RWPE1 (cell line): ENCODE measurements around the gene RFT1.

Experiments used
- CTCF ChIA-PET: fragments of 350-600 bp; sonication (Branson Sonifier 250); formaldehyde crosslinking; extraction: SDS; loops from one replicate; lab custom pipeline; 2021; lab: Yijun Ruan, JAX
- POLR2A ChIA-PET: fragments of 400-600 bp; formaldehyde crosslinking; extraction: SDS; loops from one replicate; lab custom pipeline; 2020; ENCODE audit warnings: antibody characterized with exemption; ENCODE audit not compliant: low non-redundant PET; lab: Yijun Ruan, JAX
- DNase-seq: peaks from one replicate; pipeline ENCODE4 v3.0.0; 2012; ENCODE audit warnings: low spot score
- H3K27ac ChIP-seq: fragments of 450-650 bp; 2 replicates; pipeline ENCODE4 v1.5.1; 2017
- TF ChIP-seq, protein P1 (sequence below): fragments of 450-650 bp; conservative IDR thresholded peaks from 2 replicates; pipeline ENCODE4 v1.5.1; 2017; ENCODE audit warnings: low read depth, mild to moderate bottlenecking

RFT1 gene

DNA sequence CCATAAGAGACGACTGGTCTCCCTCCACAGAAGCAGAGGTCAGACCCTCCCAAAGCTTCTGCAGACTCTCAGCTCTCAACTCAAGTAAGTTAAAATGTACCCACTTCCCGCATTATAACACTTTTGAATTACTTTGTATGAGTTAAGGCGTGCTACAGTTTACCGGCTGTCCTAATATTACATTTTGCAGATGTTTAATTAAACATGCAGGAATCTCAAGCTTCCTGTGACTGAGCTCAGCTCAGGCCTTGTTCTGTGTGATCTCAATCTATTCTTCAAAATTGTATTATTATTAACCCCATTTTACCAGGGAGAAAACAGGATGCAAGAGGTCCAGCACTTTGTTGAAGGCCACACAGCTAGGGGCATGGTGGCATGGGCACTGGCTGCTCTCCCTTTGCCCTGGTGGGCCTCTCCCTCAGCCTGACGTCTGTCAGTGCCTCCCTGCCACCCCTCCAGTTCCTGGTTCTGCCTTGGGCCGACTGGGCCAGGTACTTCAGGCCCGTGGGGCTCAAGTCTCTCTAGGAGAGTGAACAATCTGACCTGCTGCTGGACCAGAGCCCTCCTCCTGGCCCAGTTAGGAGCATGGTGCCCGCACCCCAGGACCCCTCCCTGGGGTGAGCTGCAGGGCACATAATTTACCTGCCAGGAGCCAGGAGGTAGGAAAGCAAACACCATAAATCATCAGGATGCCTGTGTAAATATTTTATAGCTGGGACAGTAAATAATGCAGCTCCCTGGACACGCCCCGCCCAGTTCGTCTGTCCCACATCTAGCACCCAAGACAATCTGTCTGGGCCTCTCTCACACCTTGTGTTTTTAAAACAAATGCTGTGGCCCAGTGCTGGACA is 14.9 kb upstream of the RFT1 start:
- ChIA-PET CTCF (interaction anchor here (0.5 kb wide), 1 partner anchor 471 kb away, joined by 8 read pairs; no protein-coding TSS in a partner anchor), POLR2A (no interaction called here)
- DNase-seq = no peak
- TF ChIP-seq, protein P1, sequence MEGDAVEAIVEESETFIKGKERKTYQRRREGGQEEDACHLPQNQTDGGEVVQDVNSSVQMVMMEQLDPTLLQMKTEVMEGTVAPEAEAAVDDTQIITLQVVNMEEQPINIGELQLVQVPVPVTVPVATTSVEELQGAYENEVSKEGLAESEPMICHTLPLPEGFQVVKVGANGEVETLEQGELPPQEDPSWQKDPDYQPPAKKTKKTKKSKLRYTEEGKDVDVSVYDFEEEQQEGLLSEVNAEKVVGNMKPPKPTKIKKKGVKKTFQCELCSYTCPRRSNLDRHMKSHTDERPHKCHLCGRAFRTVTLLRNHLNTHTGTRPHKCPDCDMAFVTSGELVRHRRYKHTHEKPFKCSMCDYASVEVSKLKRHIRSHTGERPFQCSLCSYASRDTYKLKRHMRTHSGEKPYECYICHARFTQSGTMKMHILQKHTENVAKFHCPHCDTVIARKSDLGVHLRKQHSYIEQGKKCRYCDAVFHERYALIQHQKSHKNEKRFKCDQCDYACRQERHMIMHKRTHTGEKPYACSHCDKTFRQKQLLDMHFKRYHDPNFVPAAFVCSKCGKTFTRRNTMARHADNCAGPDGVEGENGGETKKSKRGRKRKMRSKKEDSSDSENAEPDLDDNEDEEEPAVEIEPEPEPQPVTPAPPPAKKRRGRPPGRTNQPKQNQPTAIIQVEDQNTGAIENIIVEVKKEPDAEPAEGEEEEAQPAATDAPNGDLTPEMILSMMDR = no peak
- H3K27ac ChIP-seq = no peak overlapping the region

DNA sequence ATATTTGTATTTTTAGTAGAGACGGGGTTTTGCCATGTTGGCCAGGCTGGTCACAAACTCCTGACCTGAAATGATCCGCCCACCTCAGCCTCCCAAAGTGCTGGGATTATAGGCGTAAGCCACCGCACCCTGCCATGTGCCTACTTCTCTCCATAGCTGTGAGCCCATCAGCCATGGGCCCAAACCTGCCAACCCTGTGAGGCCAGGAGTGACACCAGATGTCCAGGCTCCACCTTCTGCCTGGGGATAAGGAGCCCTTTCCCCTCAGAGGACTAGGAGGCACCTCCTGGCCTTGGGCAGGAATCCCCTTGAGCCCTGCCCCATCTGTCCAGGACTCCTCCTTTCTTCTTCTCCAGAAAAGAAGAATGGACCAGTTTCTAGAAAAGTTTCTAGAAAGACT is 14.2 kb upstream of the RFT1 start:
- no peak for DNase-seq
- ChIA-PET CTCF (no interaction called here), POLR2A (no interaction called here)
- TF ChIP-seq, protein P1 = no peak
- no peak overlapping the region for H3K27ac ChIP-seq

DNA sequence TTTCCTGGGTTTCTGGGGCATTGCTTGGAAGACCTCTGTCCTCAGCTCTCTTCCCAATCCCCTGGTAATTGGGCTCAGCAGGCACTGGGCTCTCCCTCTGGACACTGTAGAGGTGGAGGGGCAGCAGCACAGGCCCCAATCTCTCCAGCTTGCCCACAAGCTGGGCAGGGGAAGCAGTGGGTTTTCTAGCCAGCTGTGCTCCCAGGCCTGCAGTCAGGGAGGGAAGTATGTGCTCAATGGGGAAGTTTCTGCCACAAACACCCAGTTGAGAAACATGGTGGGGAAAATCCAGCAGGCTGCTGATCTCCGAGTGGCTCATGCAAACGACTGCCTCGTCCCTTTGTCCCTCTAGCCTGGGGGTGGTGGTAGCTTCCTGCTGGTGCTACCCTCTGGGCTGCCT is 12.8 kb upstream of the RFT1 start:
- no peak overlapping the region for H3K27ac ChIP-seq
- TF ChIP-seq, protein P1 = no peak
- DNase-seq = no peak
- POLR2A ChIA-PET = no interaction called here
- CTCF ChIA-PET = no interaction called here

DNA sequence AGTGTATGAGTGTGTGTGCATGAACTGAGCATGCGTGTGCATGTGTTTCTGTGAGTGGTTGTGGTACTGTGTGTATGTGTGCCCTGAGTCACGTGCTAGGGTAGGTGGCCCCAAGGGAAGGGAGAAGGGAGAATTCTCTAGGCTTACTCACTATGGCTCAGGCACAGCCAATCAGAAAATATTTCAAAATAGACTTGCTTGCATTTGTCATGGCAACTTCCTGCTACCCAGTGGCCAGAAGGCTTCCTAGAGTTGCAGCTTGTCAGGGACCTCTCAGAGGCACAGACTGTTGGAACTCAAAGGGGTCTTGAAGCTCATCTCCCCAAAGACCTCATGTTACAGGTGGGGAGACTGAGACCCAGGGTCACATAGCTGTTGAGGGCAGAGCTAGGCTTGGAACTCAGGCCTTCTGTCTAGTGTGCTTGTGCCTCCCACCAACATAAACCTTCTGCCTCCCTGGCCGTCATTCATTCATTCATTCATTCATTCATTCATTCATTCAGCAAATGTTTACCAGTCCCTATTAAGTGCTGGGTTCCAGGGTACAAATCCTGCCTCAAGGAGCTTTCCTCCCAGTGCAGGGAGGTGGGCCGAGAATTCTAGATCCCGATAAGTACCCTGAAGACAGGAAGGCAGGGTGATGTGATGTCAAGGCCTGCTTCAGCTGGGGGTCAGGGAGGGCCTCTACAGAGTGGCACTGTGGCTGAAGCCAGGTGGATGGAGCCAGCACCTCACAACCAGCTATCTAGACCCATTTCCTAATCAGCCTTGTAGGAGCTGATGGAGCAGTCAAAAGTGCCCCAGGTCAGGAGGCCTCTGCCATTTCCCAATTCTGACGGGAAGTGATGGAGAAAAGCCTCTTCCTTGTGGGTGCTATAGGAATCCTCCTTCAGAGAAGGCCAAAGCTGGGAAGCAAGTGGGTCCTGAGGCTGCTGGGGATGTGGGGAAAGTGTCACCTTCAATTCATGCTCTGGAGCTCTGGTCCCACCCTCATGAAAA is 10.9 kb upstream of the RFT1 start:
- H3K27ac ChIP-seq = no peak overlapping the region
- ChIA-PET CTCF (no interaction called here), POLR2A (no interaction called here)
- TF ChIP-seq, protein P1 = no peak
- DNase-seq = no peak

DNA sequence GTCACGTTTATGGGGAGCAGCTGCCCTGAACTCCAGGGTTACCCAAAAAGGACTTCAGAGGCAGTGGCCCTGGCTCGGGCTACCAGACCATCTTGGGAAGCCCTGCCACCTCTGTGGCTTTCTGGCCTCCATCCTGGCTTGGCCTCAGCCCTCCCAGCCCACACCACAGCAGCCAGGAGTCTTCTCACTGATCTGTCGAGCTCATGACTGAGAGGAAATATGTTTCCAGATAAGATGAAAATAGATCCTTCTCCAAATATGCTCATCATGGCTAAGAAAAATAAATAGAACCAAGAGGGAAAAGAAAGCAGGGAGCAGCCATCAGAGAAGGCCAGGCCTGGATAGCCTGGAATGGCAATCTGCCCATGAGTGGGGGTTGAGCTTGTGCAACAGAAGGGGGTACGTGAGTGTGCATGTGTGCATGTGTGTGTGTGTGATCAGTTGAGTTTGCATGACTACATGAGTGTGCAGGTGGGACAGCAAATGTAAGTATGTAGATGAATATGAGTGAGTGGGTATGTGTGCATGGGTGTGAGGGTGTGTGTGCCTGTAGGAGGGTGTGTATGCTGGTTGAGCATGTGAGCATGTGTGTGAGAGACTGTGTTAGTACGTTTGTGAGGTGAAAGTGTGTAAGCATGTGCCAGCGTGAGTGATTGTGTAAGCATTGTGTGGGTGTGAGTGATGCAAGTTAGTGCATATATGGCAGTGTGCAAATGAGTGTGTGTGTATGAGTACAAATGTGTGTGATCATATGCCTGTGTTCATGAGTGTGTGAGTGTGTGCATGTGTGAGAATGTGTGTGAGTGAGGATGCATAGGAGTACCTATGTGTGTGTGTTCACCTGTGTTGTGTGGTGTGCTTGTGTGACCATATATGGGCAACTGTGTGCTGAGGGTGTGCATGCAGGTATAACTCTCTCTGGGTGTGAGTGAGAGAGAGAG is 9.9 kb upstream of the RFT1 start:
- POLR2A ChIA-PET = no interaction called here

More for the DNA sequence above, 9.9 kb upstream of the RFT1 start:
- CTCF ChIA-PET = no interaction called here
- TF ChIP-seq, protein P1 = no peak
- no peak overlapping the region for H3K27ac ChIP-seq
- no peak for DNase-seq
